K562 (cell line): ENCODE results near the gene SLC12A9. TPM values are rescaled to one million over a fixed set of nuclear protein-coding genes. Genes with fewer than 3 reads are reported as not detected.

Experiments used
- ATAC-seq: fragments of 200-7000 bp; cut with Tn5 transposase; 3 replicates; pipeline ENCODE4 v1.9.1; 2020; ENCODE audit warnings: moderate library complexity
- BruUV-seq: library from RNA; stranded (reverse); fragments of 400-500 nt; replicated peaks from 2 replicates; lab custom pipeline; 2021; lab: Mats Ljungman, UMichigan
- CTCF ChIA-PET: fragments of 300-600 bp; formaldehyde crosslinking; extraction: SDS; loops from one replicate; lab custom pipeline; 2021; ENCODE audit warnings: low intra/inter-chr PET ratio; lab: Yijun Ruan, JAX
- POLR2A ChIA-PET: fragments of 300-600, 350-650 bp; sonication (Branson Sonifier 250); formaldehyde crosslinking; extraction: SDS; loops from one replicate; lab custom pipeline; 2021; ENCODE audit warnings: antibody characterized with exemption, inconsistent platforms; lab: Yijun Ruan, JAX
- DNase-seq, 4 experiments: peaks; one replicate each; pipeline versions ENCODE4 v3.0.0 to v3.0.0-alpha.2; 2011 to 2018; ENCODE audit warnings: low spot score in 3 of 4, mixed read lengths in 3 of 4; ENCODE audit errors: extremely low read depth in 1 of 4
- FAIRE-seq: peaks from 2 replicates; lab custom pipeline; 2011; peaks lifted over from hg19 to GRCh38; lab: Jason Lieb, UNC
- H2AFZ ChIP-seq: 2 replicates; pipeline ENCODE4 v1.6.0; 2011; ENCODE audit warnings: low read depth, low read length, control low read depth, inconsistent platforms
- H3K27ac ChIP-seq: fragments of 200-600 bp; 3 replicates; pipeline ENCODE4 v1.8.0; 2011; ENCODE audit warnings: low read depth, mild to moderate bottlenecking, control low read depth, inconsistent platforms, low read length, moderate library complexity, mixed read lengths; ENCODE audit errors: extremely low read depth
- H3K27me3 ChIP-seq, 2 experiments: fragments of 300-600 bp in 1 of 2; 2 replicates in 1 of 2; 3 replicates in 1 of 2; pipeline versions ENCODE4 v1.6.0 to v1.8.0; 2011; ENCODE audit warnings: inconsistent platforms in 2 of 2, low read length in 2 of 2, mild to moderate bottlenecking in 1 of 2, mixed read lengths in 1 of 2, moderate library complexity in 1 of 2; ENCODE audit not compliant: control insufficient read depth in 2 of 2, insufficient read depth in 2 of 2
- H3K36me3 ChIP-seq: fragments of 300-600 bp; 3 replicates; pipeline ENCODE4 v1.8.0; 2011; ENCODE audit warnings: mild to moderate bottlenecking, low read length, inconsistent platforms; ENCODE audit not compliant: control insufficient read depth, insufficient read depth
- H3K4me1 ChIP-seq, 2 experiments: fragments of 200-600 bp in 1 of 2; replicated peaks in 1 of 2; 2 replicates in 1 of 2; 3 replicates in 1 of 2; pipeline versions ENCODE4 v1.5.1 to v1.8.0; 2011; ENCODE audit warnings: inconsistent platforms in 2 of 2, low read length in 2 of 2, mild to moderate bottlenecking in 1 of 2, mixed read lengths in 1 of 2, moderate library complexity in 1 of 2; ENCODE audit not compliant: control insufficient read depth in 2 of 2, insufficient read depth in 2 of 2
- H3K4me2 ChIP-seq: 2 replicates; pipeline ENCODE4 v1.6.1; 2011; ENCODE audit warnings: low read length, control low read depth, inconsistent platforms, mixed read lengths; ENCODE audit not compliant: insufficient read depth
- H3K4me3 ChIP-seq: fragments of 200-600 bp; sonication (generic), shearing (Covaris generic); 2 replicates; pipeline ENCODE4 v1.5.1; 2016; ENCODE audit warnings: control low read depth, inconsistent platforms
- H3K79me2 ChIP-seq: fragments of 200-600 bp; 3 replicates; pipeline ENCODE4 v1.8.0; 2011; ENCODE audit warnings: low read length, inconsistent platforms; ENCODE audit not compliant: control insufficient read depth, insufficient read depth
- H3K9ac ChIP-seq, 2 experiments: 2 replicates each; pipeline versions ENCODE4 v1.6.0 to v1.6.1; 2011; ENCODE audit warnings: low read depth in 2 of 2, low read length in 2 of 2, control low read depth in 1 of 2, inconsistent platforms in 1 of 2, mild to moderate bottlenecking in 1 of 2, mixed read lengths in 1 of 2; ENCODE audit not compliant: insufficient read depth in 1 of 2
- H3K9me1 ChIP-seq: one replicate; pipeline ENCODE4 v1.6.0; 2011; ENCODE audit warnings: inconsistent platforms, mild to moderate bottlenecking, low read length, moderate library complexity; ENCODE audit not compliant: control insufficient read depth, insufficient read depth
- H3K9me3 ChIP-seq: replicated peaks from 2 replicates; pipeline ENCODE4 v1.5.1; 2011; ENCODE audit warnings: low read depth, low read length, inconsistent platforms; ENCODE audit not compliant: control insufficient read depth, insufficient read depth
- H4K20me1 ChIP-seq: replicated peaks from 2 replicates; pipeline ENCODE4 v1.6.1; 2011; ENCODE audit warnings: low read length, inconsistent platforms, mixed read lengths; ENCODE audit not compliant: control insufficient read depth, insufficient read depth
- BRCA1 ChIP-seq, 2 experiments: fragments of 450-650 bp in 1 of 2; sonication (generic) in 1 of 2; formaldehyde crosslinking in 1 of 2; IDR thresholded peaks; 2 replicates each; pipeline versions ENCODE4 v1.5.0 to v1.6.1; 2017 to 2020; ENCODE audit warnings: mild to moderate bottlenecking in 1 of 2, missing genetic modification reagents in 1 of 2
- ELK3 ChIP-seq: fragments of 450-650 bp; formaldehyde crosslinking; IDR thresholded peaks from 2 replicates; pipeline ENCODE4 v1.4.0; 2020; ENCODE audit warnings: mild to moderate bottlenecking
- GTF2B ChIP-seq: IDR thresholded peaks from 2 replicates; pipeline ENCODE4 v1.6.1; 2011; ENCODE audit not compliant: insufficient read length; ENCODE audit errors: extremely low read depth
- HMGN3 ChIP-seq: IDR thresholded peaks from 2 replicates; pipeline ENCODE4 v1.6.1; 2011; ENCODE audit warnings: borderline replicate concordance, low read depth, mild to moderate bottlenecking, mixed read lengths, low read length; ENCODE audit not compliant: insufficient read length; ENCODE audit errors: extremely low read depth
- HMGXB4 ChIP-seq: sonication (generic); formaldehyde crosslinking; IDR thresholded peaks from 2 replicates; pipeline ENCODE4 v1.8.1; 2023; ENCODE audit warnings: mild to moderate bottlenecking, missing genetic modification reagents
- POLR2A ChIP-seq: fragments of 450-650 bp; conservative IDR thresholded peaks from 2 replicates; pipeline ENCODE4 v1.6.1; 2016
- POLR2AphosphoS5 ChIP-seq: IDR thresholded peaks from 2 replicates; pipeline ENCODE4 v1.6.1; 2011; ENCODE audit warnings: mild to moderate bottlenecking, low read depth, low read length, moderate library complexity; ENCODE audit not compliant: control insufficient read depth, insufficient read depth
- POLR2G ChIP-seq: fragments of 200-400 bp; formaldehyde crosslinking; IDR thresholded peaks from 2 replicates; pipeline ENCODE4 v1.6.1; 2017; ENCODE audit warnings: low read depth, mild to moderate bottlenecking, antibody characterized with exemption, low read length, moderate library complexity
- RBFOX2 ChIP-seq: fragments of 200-400 bp; formaldehyde crosslinking; IDR thresholded peaks from 2 replicates; pipeline ENCODE4 v1.6.1; 2017; ENCODE audit warnings: low read depth, mild to moderate bottlenecking, low read length, moderate library complexity
- TCF7 ChIP-seq: sonication (generic); IDR thresholded peaks from 2 replicates; pipeline ENCODE4 v1.6.1; 2016; ENCODE audit warnings: antibody characterized with exemption, borderline replicate concordance
- THRAP3 ChIP-seq: fragments of 450-650 bp; IDR thresholded peaks from 2 replicates; pipeline ENCODE4 v1.6.1; 2016; ENCODE audit warnings: mild to moderate bottlenecking, inconsistent platforms, borderline replicate concordance
- ZNF274 ChIP-seq: IDR thresholded peaks from 2 replicates; pipeline ENCODE4 v1.6.1; 2011; ENCODE audit warnings: low read depth, mild to moderate bottlenecking, low read length, moderate library complexity, borderline replicate concordance
- ZNF639 ChIP-seq, 2 experiments: fragments of 200-800 bp in 1 of 2; sonication (Bioruptor generic) in 1 of 2; sonication (generic) in 1 of 2; formaldehyde crosslinking in 1 of 2; IDR thresholded peaks in 1 of 2; conservative IDR thresholded peaks in 1 of 2; 2 replicates each; pipeline versions ENCODE4 v1.5.0 to v1.6.1; 2016 to 2020; ENCODE audit warnings: missing compliant biosample characterization in 1 of 2, missing genetic modification characterization in 1 of 2, missing genetic modification reagents in 1 of 2
- WGBS: fragments of 100-300 bp; shearing (Covaris generic); methylation state at CpG from one replicate; pipeline ENCODE4 v1.1.6; 2016; ENCODE audit warnings: low coverage, mixed read lengths; ENCODE audit not compliant: insufficient coverage; ENCODE audit errors: missing lambda C conversion rate; 5-methylcytosine and 5-hydroxymethylcytosine counted together
- in situ Hi-C: fragments of 300-500 bp; cut with MboI; formaldehyde crosslinking; loops from 4 replicates; pipeline ENCODE4 v1.15.0; 2018; ENCODE audit warnings: inconsistent platforms, mixed read lengths
- intact Hi-C: fragments of 100-400 bp; cut with micrococcal nuclease; formaldehyde crosslinking; loops from 2 replicates; pipeline ENCODE4 v1.14.2; 2022
- polyA plus RNA-seq, 8 experiments: library from polyadenylated mRNA; depleted of rRNA in 4 of 8; stranded (reverse) in 5 of 8; unstranded in 3 of 8; fragments of >200 nt; fragmentation: Nextera tagmentation in 2 of 8; fragmentation: Illumina TruSeq in 1 of 8; extraction: Ambion mirVana in 2 of 8; extraction: Trizol in 1 of 8; gene quantifications; 2 replicates each; pipeline versions ENCODE4 v1.2.1 to v1.2.3, GENCODE V29; 2011 to 2014; ENCODE audit warnings: inconsistent platforms in 1 of 8, missing spikeins in 1 of 8
- total RNA-seq, 7 experiments: library from RNA; depleted of rRNA in 6 of 7; stranded (reverse); fragments of >200 nt in 6 of 7; fragmentation: Illumina TruSeq in 2 of 7; extraction: Trizol in 2 of 7; gene quantifications; 2 replicates each; pipeline versions ENCODE4 v1.2.1 to v1.2.3, GENCODE V29; 2011 to 2021; ENCODE audit warnings: low replicate concordance in 1 of 7

The SLC12A9 gene
- total and polyA plus RNA-seq, 9 of the 15 experiments (the other 6 are each of a cell fraction or from before 2014, with no cell fraction given) = 0.06 to 20.2 (median 10.7) TPM

- ChIA-PET CTCF (no interaction called here), POLR2A (interaction anchor here (0.6 to 6.3 kb wide), 6 partner anchors 11 to 404 kb away, joined by 3 to 144 read pairs (median 3); partner anchors contain the start of genes NYAP1 and SRRT)
- Histone ChIP-seq H3K4me2 (peak overlapping the region; percentile 83), H3K27me3 (no peaks in the 10 kb centered on the region), H3K9me1 (peaks cover 5% of the 10 kb centered on the region), H2AFZ (no peak overlapping the region), H3K9me3 (no peaks in the 10 kb centered on the region), H3K4me3 (peak overlapping the region; percentile 12; the same call in 1 of the 2 replicates), H3K79me2 (peaks cover 47% of the 10 kb centered on the region), H3K27ac (peak overlapping the region; percentile 89), H3K9ac (peak overlapping the region; percentile 86 to 100), H3K4me1 (peaks cover 27 to 67% of the 10 kb centered on the region in 2 experiments), H3K36me3 (peaks cover 69% of the 10 kb centered on the region), H4K20me1 (peaks cover 28% of the 10 kb centered on the region)
- ATAC-seq = no peak
- intact Hi-C loops (no loop called here), in situ Hi-C loops (no loop called here)
- WGBS = 84% methylated on average over 22 of the region's 25 CpGs
- no TSS peak for BruUV-seq
- no peak for FAIRE-seq
- no peak for DNase-seq
- TF ChIP-seq POLR2A = 0 out of 2 replicates have a peak, but pooled peaks have one; percentile 3
- peak; percentile 14 for TF ChIP-seq HMGN3
- peak; percentile 35; the same call in 1 of the 2 replicates for TF ChIP-seq RBFOX2
- TF ChIP-seq POLR2AphosphoS5 = 0 out of 2 replicates have a peak, but pooled peaks have one; percentile 6
- TF ChIP-seq ELK3 = no peak
- TF ChIP-seq THRAP3 = 0 out of 2 replicates have a peak, but pooled peaks have one; percentile 14
- 0 out of 2 replicates have a peak, but pooled peaks have one; percentile 30 for TF ChIP-seq TCF7
- no peak for TF ChIP-seq GTF2B
- no peak for TF ChIP-seq ZNF274
- TF ChIP-seq POLR2G = peak; percentile 39; the same call in 1 of the 2 replicates
- TF ChIP-seq HMGXB4 (CRISPR knock-in tag) = 0 out of 2 replicates have a peak, but pooled peaks have one; percentile 51
- TF ChIP-seq BRCA1 (IDR thresholded peaks at IDR 0.05) = no peak
- TF ChIP-seq BRCA1 (CRISPR knock-in tag; IDR thresholded peaks at IDR 0.05) = 0 out of 2 replicates have a peak, but pooled peaks have one; percentile 80
- TF ChIP-seq ZNF639 (CRISPR knock-in tag; conservative IDR thresholded peaks at IDR 0.05 in 1 of 2, IDR thresholded peaks at IDR 0.05 in 1 of 2) = 0 out of 4 replicates have a peak, but pooled peaks of 1 of the 2 experiments have one; percentile 1
Measured at GRCh38 chr7:100886936-100887515, 34.5 kb downstream of the SLC12A9 start.
